ENCODE measurements around the gene BAZ1A.
A peak's percentile ranks its signal among the peaks of the same experiment; 100 is the strongest.

BAZ1A gene

GRCh38 chr14:34714320-34715126 is 160.6 kb downstream of the BAZ1A start, which contains the start of gene CFL2:
Gene CFL2, minus strand, starts transcription at chr14:34714593. Its CDS starts 53 bp downstream, at chr14:34714540.
- DNase-seq, result peak; percentile 80

GRCh38 chr14:34713681-34714319 is 161.4 kb downstream of the BAZ1A start:
- peak; percentile 67 for DNase-seq

DNA sequence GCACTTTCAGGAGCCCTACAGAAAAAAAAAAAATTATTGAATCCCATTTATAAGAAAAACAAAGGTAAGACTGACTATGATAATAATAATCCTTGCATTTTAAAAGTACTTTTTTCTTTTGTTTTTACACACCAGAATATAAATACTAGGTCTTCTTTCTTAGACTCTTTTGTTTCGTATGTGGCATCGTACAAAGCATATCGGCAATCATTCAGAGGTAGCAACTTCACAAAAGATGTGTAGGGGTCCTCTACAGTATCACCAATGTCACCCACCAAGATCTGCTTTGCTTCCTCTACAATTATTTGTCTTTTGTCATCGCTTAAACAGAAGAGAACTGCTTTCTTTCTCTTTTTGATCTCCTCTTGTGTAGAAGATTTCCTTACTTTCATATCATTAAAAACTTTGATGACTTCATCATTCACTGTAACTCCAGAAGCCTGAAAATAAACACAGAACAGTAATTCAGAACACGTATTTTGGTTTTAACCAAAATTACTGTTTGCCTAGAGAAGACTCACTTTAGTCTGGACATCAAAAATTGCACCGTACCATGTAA is 162.0 kb downstream of the BAZ1A start:
- DNase-seq, result no peak

- no peak for DNase-seq
Observed at GRCh38 chr14:34711796-34712712, 163.1 kb downstream of the BAZ1A start.

DNA sequence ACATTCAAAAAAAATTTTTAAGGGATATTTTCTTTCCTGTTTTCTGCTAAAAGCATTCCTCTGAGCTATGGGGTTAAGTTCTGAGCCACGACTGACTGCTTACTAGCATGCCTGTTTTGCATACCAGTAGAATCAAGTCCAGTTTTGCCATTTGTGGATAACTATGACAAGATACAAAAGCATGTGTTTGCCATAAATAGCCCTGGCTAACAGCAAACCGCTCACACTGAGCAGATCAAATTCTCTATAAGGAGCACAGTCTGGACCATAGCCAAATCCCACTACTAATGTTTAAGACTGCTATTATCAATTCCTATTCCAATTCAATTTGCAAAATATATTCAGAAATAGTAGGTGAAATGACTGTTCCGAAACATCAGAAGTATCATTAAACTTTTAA is 164.0 kb downstream of the BAZ1A start:
- DNase-seq, result peak; percentile 41

- no peak for DNase-seq
Observed at GRCh38 chr14:34710744-34711143, 164.4 kb downstream of the BAZ1A start.

DNA sequence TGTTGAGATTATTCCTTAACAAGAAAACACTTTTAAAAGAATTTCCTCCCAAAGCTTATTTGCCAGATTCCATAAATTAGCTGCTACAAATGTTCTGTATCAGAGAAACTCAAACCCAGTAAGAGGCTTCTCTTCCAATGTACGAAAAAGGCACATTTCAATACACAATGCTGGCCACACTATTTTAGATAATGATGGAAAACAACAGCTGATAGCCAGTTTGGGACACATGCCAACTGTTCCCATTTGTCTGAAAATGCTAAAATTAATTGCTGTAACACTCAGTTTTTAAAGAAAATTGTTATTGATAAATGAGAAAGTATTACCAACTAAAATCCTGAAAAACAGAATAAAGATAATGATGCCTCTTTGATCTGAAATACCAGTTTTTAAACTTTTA is 165.2 kb downstream of the BAZ1A start:
- no peak for DNase-seq

GRCh38 chr14:34707722-34708121 is 167.4 kb downstream of the BAZ1A start:
- no peak for DNase-seq
